Left renal pelvis (tissue), 4 donors: Measurements from ENCODE around the gene ELFN2. TPM values are rescaled to one million over a fixed set of nuclear protein-coding genes. Genes with fewer than 3 reads are reported as not detected.

Source experiments
- DNase-seq, 4 donors: peaks; one replicate each; pipeline ENCODE4 v3.0.0-alpha.2; 2013; ENCODE audit warnings: low read depth in 4 of 4, low spot score in 3 of 4
- polyA plus RNA-seq, 4 donors: library from polyadenylated mRNA; unstranded; fragments of 120-200 nt; gene quantifications; one replicate each; pipeline ENCODE4 v1.2.1, GENCODE V29; 2013; ENCODE audit not compliant: insufficient read length in 4 of 4

The ELFN2 gene
- polyA plus RNA-seq, 4 donors, result 0.54 to 5.3 (median 1.4) TPM

DNA sequence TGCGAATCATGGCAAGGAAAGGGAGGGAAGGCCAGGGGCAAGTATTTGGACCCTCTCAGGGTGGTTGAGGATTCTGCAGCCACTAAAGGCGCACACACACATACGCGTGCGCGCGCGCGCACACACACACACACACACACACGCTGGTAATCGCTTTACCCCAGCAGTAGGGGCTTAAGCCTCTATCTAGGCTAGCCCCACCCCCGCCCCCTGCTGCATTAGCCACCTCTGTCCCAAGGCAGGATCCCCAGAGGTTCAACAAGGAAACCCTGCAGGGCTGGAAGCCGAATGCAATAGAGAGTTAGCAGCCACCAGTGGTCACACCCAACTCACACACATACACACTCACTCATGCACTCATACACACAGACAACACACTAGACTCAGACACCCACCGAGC, 28.6 kb upstream of the ELFN2 start:
- no peak for DNase-seq

DNA sequence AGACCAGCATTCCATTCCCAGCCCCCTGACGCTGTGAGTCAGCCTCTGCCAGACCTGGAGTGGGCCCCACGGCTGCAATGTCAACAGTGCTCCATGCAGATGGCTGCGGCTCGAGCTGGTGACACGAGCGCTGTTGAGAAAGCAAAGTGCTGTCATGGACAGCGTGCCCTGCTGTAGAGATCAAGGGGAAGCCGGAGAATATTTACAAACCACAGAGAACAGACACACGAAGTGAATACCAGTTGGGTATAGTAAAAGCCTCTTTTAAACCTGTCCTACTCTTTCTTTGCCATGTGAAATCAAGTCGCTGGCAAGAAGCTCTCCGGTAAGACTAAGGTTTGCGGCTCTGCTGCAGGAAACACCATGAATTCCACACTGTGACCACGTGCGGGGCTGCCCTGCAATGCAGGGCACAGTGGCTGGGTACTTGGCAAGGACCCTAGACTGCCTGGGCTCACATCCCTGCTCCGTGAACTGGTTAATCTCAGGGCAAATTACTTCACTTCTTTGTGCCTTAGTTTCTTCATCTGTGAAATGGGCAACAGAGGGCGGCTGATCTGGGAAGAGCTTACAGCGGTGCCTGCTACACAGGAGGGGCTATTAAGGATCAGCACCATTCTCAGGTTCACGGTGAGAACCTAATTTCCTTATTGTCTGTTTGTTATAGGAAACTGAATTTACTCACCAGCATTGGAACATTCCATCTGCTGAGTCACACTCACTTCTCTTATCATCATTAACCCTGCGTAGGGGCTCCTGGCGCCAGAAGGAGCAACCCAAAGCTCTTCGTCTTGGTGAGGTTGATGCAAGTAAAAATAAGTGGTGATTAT, 27.8 kb upstream of the ELFN2 start:
- no peak for DNase-seq

GRCh38 chr22:37453696-37454095, 26.4 kb upstream of the ELFN2 start:
- no peak for DNase-seq

DNA sequence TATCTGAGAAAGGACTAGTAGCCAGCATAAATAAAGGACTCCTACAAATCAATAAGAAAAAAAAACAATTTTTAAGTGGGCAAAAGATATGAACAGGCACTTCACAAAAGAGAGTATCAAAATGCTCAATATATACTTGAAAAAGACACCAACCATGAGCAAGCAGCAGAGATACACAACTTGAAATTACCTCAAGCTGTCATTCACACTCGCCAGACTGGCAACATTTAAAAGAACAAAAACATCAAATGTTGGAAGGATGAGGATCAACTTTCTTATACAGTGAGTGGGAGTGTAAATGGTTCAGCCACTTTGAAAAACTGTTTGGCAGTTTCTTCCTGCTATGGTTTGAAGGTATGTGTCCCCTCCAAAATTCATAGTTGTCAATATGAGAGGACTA, 23.9 kb upstream of the ELFN2 start:
- DNase-seq, result no peak

DNA sequence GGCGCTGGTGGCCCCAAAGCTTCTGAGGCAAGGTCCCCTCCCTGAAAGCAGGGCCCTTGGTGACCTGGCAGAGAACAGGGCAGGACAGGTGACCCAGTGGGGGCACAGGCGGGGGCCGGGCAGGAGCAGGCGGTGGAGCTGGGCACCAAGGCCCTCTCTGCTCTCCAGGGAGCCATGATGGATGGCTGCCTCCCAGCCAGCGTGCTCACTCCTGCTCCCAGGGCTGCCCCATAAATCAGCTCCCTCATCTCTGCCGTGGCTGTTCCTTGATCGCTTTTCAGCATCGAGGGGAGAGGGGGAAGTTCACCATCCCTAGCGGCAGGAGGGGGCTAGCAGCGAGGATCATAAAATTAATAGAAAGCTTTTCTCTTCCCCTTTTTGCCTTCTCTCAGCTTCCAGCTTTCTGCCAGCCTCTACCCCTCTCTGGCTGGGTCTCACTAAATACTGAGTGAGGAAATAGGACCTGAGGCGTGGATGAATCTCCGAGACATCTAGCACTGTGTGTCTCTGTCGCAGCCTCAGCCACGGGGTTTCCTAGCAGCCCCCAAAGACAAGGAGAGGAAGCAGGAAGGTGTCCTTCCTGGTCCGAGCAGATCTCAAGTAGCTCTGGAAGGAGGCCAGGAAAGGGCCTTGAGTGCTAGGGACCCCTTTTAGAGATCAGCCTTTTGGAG, 22.2 kb upstream of the ELFN2 start:
- no peak for DNase-seq

GRCh38 chr22:37448516-37449127, 21.3 kb upstream of the ELFN2 start:
- DNase-seq, result no peak

GRCh38 chr22:37445501-37445900, 18.2 kb upstream of the ELFN2 start:
- DNase-seq, result no peak

- DNase-seq, result no peak
Measured at GRCh38 chr22:37443977-37444376, 16.7 kb upstream of the ELFN2 start.

- DNase-seq, result no peak
Measured at GRCh38 chr22:37443086-37443485, 15.8 kb upstream of the ELFN2 start.

- no peak for DNase-seq
Measured at GRCh38 chr22:37442537-37442936, 15.3 kb upstream of the ELFN2 start.

GRCh38 chr22:37442135-37442534, 14.9 kb upstream of the ELFN2 start:
- DNase-seq, result no peak

- no peak for DNase-seq
Measured at GRCh38 chr22:37440875-37441274, 13.6 kb upstream of the ELFN2 start.

- DNase-seq, result no peak
Measured at GRCh38 chr22:37439347-37439746, 12.1 kb upstream of the ELFN2 start.

GRCh38 chr22:37435970-37436603, 8.8 kb upstream of the ELFN2 start:
- no peak for DNase-seq

DNA sequence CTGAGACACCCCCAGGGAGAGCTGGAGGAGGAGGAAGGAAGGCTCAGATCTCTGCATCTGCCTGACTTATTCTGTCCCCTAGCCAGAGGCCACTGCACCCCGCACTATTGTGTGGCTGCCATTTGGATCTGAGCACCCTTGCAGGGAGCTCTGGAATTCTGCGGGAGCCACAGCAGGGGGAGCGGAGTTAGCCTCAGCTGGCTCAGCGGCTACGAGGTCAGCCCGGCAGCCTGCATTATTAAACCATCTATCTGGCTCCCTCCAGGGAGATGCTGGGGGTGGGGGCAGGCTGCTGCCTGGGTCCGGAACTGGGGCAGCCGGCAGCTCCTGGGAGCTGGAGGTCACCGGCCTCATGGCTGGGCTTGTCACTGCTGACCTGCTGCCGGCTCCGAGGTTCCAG, 6.5 kb upstream of the ELFN2 start:
- no peak for DNase-seq

DNA sequence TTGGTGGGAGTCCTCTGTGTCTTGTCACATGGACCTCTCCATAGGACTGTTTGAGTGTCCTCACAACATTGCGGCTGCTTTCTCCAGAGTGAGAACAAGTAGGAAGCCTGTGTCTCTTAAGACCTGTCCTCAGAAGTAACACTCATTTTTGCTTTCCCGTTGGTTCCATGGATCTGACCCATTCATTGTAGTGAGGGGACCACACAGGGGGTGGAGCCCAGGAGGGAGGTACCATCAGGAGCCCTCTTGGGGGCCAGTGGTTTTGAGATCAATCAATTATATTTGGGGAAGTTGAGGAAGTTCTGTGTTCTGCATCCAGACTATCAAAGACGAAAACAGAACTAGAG, 5.4 kb upstream of the ELFN2 start:
- no peak for DNase-seq

- DNase-seq, result no peak
Measured at GRCh38 chr22:37431801-37432707, 4.8 kb upstream of the ELFN2 start.

DNA sequence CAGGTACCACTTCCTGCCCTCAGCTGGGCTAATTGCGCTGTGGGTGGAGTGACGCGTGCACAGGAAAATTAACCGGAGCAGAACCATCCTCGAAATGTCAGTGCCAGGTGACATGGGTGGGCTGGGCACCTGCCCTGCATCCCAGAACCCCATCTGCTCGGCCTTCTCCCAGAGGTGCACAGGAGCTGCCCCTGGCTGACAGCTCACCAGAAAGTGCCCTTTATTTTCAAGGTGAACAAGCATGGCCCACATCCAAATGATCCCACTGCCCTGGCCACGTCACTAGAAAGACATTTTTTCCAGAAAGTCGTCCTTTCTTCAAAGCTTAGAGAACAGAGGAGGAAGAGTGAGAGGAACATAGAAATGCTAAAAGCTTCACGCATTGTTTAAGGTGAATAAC, 4.1 kb upstream of the ELFN2 start:
- DNase-seq, result no peak

GRCh38 chr22:37430941-37431340, 3.7 kb upstream of the ELFN2 start:
- DNase-seq, result no peak
